Measurements from ENCODE around the gene MBNL3. TPM values are rescaled to one million over a fixed set of nuclear protein-coding genes. Genes with fewer than 3 reads are reported as not detected.

Gene MBNL3
- total RNA-seq, 1 experiment from 2014 or later, result 2.6 TPM

DNA sequence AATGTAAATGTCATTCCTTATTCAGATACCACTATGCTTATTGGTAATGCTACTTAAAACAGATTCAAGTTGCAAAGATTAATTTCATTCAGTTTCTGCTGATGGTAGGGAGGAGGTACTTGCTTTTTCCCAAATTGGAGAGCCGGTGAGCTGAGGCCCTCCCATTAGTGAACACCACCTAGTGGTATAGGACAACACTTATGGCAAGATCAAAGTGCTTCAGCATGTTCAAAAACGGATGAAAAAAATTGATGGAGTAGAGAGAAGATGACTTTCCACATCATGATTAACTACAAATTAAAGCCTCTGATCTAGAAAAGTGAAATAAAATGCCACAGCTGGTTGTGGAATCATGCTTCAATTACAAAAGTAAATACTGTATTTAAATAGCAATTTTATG, 112.9 kb downstream of the MBNL3 start:
- Mint-ChIP-seq H3K4me3 (no peak overlapping the region), H3K4me1 (peaks cover 5% of the 10 kb centered on the region in 2 experiments), H3K9me3 (no peaks in the 10 kb centered on the region), H3K36me3 (ENCODE audit: insufficient read depth in 1 of 3, low read depth in 3 of 3) (no peaks in the 10 kb centered on the region), H3K27ac (no peak overlapping the region; a peak in 1 of 7 replicates), H3K27me3 (ENCODE audit: low read depth) (peaks cover 22% of the 10 kb centered on the region)
- Histone ChIP-seq H3K4me1 (ENCODE audit: insufficient read depth, low read length) (no peaks in the 10 kb centered on the region), H3K56ac (ENCODE audit: insufficient read length, low read depth, low read length) (no peak overlapping the region), H3K27ac (ENCODE audit: insufficient read length, low read depth, low read length) (no peak overlapping the region), H3K18ac (ENCODE audit: insufficient read length, low read depth, low read length) (no peak overlapping the region), H3K79me2 (ENCODE audit: insufficient read depth, low read length) (no peaks in the 10 kb centered on the region), H3T11ph (ENCODE audit: low read length) (no peak overlapping the region), H3K4me2 (ENCODE audit: insufficient read depth, insufficient read length, low read length) (no peak overlapping the region), H3K9me3 (ENCODE audit: control insufficient read depth, low read depth, low read length) (no peaks in the 10 kb centered on the region), H2BK5ac (ENCODE audit: insufficient read length, low read length) (no peak overlapping the region), H3K23me2 (ENCODE audit: insufficient read length, low read depth, low read length, poor library complexity, severe bottlenecking) (no peaks in the 10 kb centered on the region), H4K8ac (replicated peaks; ENCODE audit: insufficient read length, low read depth, low read length) (no peak overlapping the region), H3K4ac (ENCODE audit: low read depth, low read length) (no peak overlapping the region), H4K91ac (ENCODE audit: insufficient read length, low read depth, low read length) (no peak overlapping the region), H3K23ac (ENCODE audit: insufficient read length, low read depth, low read length) (no peak overlapping the region), H3K27me3 (ENCODE audit: insufficient read depth, low read length) (no peaks in the 10 kb centered on the region; the same call in 1 of the 2 replicates), H2BK15ac (ENCODE audit: low read depth, low read length) (no peak overlapping the region), H2AK5ac (ENCODE audit: insufficient read length, low read length) (no peak overlapping the region), H4K20me1 (ENCODE audit: control insufficient read depth, insufficient read depth, insufficient read length) (no peaks in the 10 kb centered on the region), H2BK120ac (ENCODE audit: low read depth, low read length, poor library complexity, severe bottlenecking) (no peak overlapping the region), H3K14ac (ENCODE audit: insufficient read depth, low read length) (no peak overlapping the region), H3K9ac (ENCODE audit: extremely low read depth, insufficient read length, low read length) (no peak overlapping the region), H2AFZ (ENCODE audit: low read length) (no peak overlapping the region), H4K5ac (ENCODE audit: insufficient read length, low read depth, low read length) (no peak overlapping the region), H2BK12ac (ENCODE audit: insufficient read length, low read depth, low read length) (no peak overlapping the region), H3K79me1 (ENCODE audit: insufficient read depth, low read depth, low read length, poor library complexity, severe bottlenecking) (no peaks in the 10 kb centered on the region), H2BK20ac (ENCODE audit: low read depth, low read length, poor library complexity, severe bottlenecking) (no peak overlapping the region)
- WGBS (ENCODE audit: extremely low coverage, insufficient read length, low lambda C conversion rate), result no CpG with 5 or more reads among the region's 2 CpGs
- TF ChIP-seq CTCF (conservative IDR thresholded peaks at IDR 0.05), result peak; percentile 66
- DNase-seq, result no peak
